GM19035 (cell line): ENCODE results near the gene FAM228A.
"Not testable (repeated sequence)": the region's sequence is repeated elsewhere in the genome, so short reads cannot be mapped to it uniquely, and the experiment has no call there.

Experiments used
- ATAC-seq: cut with Tn5 transposase; IDR thresholded peaks from one replicate; pipeline ENCODE4 v1.9.1; 2021; ENCODE audit not compliant: unreplicated experiment

The FAM228A gene

DNA sequence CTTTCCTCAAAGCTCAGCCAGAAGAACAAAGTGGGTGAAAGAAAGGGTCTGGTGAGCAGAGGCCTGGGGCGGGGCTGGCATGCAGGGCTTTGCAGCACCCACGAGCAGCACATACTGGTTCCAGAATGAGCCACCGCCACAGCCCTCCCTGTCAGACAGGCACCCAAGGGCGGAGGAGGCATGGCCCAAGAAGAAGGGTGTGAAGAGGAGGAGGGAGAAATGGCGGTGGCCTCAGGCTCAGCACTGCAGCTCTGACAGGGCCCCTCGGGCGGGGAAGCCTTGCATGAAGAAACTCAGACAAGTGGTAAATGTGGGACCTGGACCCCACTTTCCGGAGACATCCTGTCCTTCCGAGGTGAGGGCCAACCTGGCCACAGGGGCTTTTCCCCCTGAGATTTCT is 15.7 kb downstream of the FAM228A start:
- ATAC-seq = no peak

DNA sequence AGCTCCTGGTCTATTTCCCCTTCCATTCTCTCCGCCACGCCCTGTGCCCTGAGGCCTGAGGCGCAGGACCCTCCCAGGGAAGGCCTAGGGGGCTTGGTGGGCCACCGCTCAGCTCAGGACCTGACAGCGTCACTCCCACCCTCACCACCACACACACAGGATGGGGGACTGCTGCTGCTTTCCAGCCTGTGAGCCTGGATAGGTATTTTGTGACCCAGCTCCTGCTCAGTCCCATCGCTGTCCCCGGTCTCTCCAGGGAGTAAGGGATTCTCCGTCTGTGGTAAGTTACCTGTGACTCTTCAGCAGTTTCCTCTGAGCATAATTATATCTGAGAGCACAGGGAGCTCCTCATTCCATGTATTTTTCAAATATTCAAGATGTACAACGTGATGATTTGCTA is 16.3 kb downstream of the FAM228A start:
- ATAC-seq = no peak

- ATAC-seq = no peak
These were observed 17.0 kb downstream of the FAM228A start for GRCh38 chr2:24191848-24192247.

DNA sequence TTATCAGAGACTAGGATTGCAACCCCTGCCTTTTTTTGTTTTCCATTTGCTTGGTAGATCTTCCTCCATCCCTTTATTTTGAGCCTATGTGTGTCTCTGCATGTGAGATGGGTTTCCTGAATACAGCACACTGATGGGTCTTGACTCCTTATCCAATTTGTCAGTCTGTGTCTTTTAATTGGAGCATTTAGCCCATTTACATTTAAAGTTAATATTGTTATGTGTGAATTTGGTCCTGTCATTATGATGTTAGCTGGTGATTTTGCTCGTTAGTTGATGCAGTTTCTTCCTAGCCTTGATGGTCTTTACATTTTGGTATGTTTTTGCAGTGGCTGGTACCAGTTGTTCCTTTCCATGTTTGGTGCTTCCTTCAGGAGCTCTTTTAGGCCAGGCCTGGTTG is 22.4 kb downstream of the FAM228A start:
- not testable (repeated sequence) for ATAC-seq

DNA sequence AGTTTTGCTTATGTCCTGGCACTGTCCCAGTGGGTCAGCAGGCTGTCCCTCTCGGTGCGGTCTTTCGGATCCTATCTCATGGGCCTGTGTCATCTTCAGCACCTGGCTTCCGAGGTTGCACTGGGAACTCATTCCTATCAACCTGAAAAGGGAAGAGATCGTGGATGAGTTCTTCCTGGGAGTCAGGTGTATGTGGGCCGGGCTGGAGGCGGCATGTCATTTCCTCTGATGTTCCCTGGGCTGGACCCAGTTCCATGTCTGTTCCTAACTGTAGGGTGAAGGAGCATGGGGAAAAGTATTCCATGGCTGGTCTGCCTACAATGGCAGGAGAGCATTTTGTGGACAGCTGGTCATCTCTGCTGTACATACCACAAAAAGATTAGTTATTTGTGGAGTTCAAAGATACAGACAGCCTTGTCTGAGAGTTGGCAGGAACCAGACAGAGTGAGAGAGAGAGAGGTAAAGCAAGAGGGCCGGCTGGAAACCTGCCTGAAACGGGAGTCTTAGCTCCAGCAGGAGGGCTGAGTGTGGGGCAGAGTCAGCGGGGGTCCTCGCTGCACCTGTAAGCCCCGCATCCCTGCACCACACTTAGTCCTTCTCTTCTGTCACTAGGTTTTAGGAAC is 25.2 kb downstream of the FAM228A start:
- ATAC-seq = no peak

- no peak for ATAC-seq
These were observed 25.9 kb downstream of the FAM228A start for GRCh38 chr2:24200799-24201198.

- ATAC-seq = no peak
These were observed 28.4 kb downstream of the FAM228A start for GRCh38 chr2:24203029-24203786.

DNA sequence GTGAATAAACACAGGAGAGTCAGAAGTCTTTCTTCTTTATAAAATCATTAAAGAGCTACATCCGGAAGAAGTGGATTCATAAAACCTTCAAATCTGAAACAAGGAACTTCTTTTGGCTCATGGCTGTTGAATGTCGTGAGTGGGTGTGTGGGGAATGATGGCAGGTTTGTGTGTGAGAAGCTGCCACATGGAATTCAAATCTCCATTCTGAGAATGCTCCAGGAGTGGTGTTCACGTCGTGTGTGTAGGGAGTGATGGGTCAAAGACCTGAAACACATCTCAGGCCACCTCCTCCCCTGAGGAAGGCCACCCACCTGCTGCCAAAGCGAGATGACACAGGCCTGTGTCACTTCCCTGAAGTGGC is 28.9 kb downstream of the FAM228A start:
- no peak for ATAC-seq

- ATAC-seq = no peak
These were observed 29.7 kb downstream of the FAM228A start for GRCh38 chr2:24204505-24204904.

- ATAC-seq = no peak
These were observed 30.3 kb downstream of the FAM228A start for GRCh38 chr2:24205131-24205530.

DNA sequence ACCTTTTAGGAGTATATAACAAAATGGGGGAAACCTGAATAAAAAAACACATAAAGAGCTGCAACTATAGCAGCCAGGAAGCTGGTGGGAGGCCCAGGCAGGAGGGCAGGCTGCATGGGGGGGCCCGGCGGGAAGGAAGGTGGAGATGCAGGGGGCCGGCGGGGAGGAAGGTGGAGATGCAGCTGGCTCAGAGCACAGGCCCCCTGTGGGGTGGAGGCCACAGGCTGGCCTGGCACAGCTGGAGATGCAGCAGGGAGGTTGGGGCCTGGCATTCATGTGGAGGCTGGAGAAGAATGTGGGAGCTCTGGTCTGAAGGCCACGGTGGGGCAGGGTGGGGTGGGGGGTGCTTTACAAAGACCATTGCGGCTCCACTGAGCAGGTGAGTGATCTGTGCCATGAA is 31.4 kb downstream of the FAM228A start:
- no peak for ATAC-seq

GRCh38 chr2:24206714-24207113 is 31.9 kb downstream of the FAM228A start:
- no peak for ATAC-seq

DNA sequence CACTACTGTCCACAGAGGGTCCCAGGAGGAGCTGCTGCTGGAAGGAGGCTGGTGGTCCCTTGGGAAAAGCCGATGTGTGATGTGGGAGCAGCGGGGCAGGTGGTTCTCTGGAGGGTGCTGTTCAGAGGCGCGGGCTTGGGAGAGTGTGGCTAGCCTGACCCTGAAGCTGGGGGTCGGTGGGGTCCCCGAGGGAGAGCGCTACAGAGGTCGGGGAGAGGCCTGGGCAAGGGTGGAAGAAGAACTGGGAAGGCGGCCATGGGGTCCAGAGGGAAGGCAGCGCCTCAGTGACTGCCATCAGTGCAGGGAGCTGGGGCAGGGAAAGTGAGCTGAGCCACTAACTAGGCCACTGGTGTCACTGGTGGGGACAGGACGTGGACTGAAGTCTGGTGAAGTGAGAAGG is 32.5 kb downstream of the FAM228A start:
- ATAC-seq = no peak

GRCh38 chr2:24208490-24208889 is 33.6 kb downstream of the FAM228A start:
- no peak for ATAC-seq

- ATAC-seq = no peak
These were observed 34.7 kb downstream of the FAM228A start for GRCh38 chr2:24209389-24210105.

- no peak for ATAC-seq
These were observed 35.2 kb downstream of the FAM228A start for GRCh38 chr2:24210106-24210455.

- no peak for ATAC-seq
These were observed 35.9 kb downstream of the FAM228A start for GRCh38 chr2:24210723-24211122.

GRCh38 chr2:24211408-24211807 is 36.6 kb downstream of the FAM228A start:
- ATAC-seq = no peak

DNA sequence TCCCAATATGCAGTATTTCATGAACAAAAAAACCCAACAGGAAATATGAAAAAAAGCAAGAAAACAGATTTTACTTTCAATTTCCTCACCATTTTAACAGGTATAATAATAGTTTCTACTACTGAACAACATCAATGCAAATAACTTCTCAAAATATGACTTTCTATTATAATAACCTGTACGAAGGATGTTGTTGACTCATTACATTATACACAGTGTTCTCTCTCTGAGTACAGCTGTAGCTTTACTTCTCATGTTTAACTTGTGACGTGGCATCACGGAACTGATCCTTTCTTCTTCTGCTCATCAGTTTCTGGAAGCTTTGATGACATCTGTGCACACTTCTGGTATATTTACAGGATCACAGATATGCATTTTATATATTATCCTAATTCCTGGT is 40.0 kb downstream of the FAM228A start:
- ATAC-seq = peak; percentile 94

- ATAC-seq = no peak
These were observed 45.9 kb downstream of the FAM228A start for GRCh38 chr2:24220554-24221291.

- ATAC-seq = no peak
These were observed 46.6 kb downstream of the FAM228A start for GRCh38 chr2:24221343-24222050.
